ENCODE data around the gene PRCC. TPM values are rescaled to one million over a fixed set of nuclear protein-coding genes. Genes with fewer than 3 reads are reported as not detected.

PRCC gene
- polyA plus RNA-seq, 3 donors, result 26.7 to 37.1 (median 29.6) TPM

- Histone ChIP-seq H3K27ac (ENCODE audit: low read depth in 1 of 2, low read length in 2 of 2) (no peak overlapping the region), H3K27me3 (ENCODE audit: control insufficient read depth in 2 of 2, insufficient read depth in 2 of 2, low read length in 2 of 2) (no peaks in the 10 kb centered on the region), H3K9me3 (replicated peaks in 1 of 2; ENCODE audit: control insufficient read depth in 1 of 2, insufficient read depth in 1 of 2, low read length in 2 of 2) (no peaks in the 10 kb centered on the region), H3K36me3 (replicated peaks in 1 of 2; ENCODE audit: control insufficient read depth in 1 of 2, insufficient read depth in 2 of 2, low read length in 2 of 2) (peaks cover 82 to 100% of the 10 kb centered on the region in 2 donors), H3K4me1 (ENCODE audit: control insufficient read depth in 1 of 2, insufficient read depth in 2 of 2, low read length in 2 of 2) (no peaks in the 10 kb centered on the region), H3K9ac (ENCODE audit: insufficient read depth, low read length, poor library complexity, severe bottlenecking) (no peak overlapping the region), H3K4me3 (replicated peaks in 1 of 3; ENCODE audit: low read depth in 2 of 3, low read length in 3 of 3) (no peak overlapping the region), H2AFZ (ENCODE audit: insufficient read depth, low read depth, low read length, poor library complexity, severe bottlenecking) (no peak overlapping the region), H4K20me1 (ENCODE audit: insufficient read depth, low read length) (peaks cover 10% of the 10 kb centered on the region), H3K4me2 (replicated peaks; ENCODE audit: extremely low read depth, low read length, poor library complexity, severe bottlenecking) (no peak overlapping the region), H3K79me2 (ENCODE audit: insufficient read depth, low read length) (no peaks in the 10 kb centered on the region)
- Mint-ChIP-seq H3K27ac (no peak overlapping the region), H3K9me3 (no peaks in the 10 kb centered on the region), H3K27me3 (ENCODE audit: low read depth in 3 of 3) (no peaks in the 10 kb centered on the region), H3K36me3 (peaks cover 92% of the 10 kb centered on the region in 2 donors), H3K4me3 (no peak overlapping the region), H3K4me1 (no peaks in the 10 kb centered on the region)
- no CpG with 5 or more reads among the region's 4 CpGs for WGBS (ENCODE audit: insufficient coverage)
- intact Hi-C loops (cut with micrococcal nuclease), result loop anchor here in 1 of 2 donors (10.0 kb wide), 1 partner anchor 57 kb away; the partner anchor contains the start of gene INSRR
- TF ChIP-seq CTCF (IDR thresholded peaks at IDR 0.05), result peak; percentile 81
- peak in 2 of 3 donors; percentile 28 to 32 for DNase-seq
Measured at GRCh38 chr1:156797212-156797871, 30.0 kb downstream of the PRCC start.

GRCh38 chr1:156801409-156802121 lies 34.2 kb downstream of the PRCC start:
- Mint-ChIP-seq H3K4me3 (no peak overlapping the region), H3K9me3 (no peaks in the 10 kb centered on the region), H3K27ac (peak overlapping the region in 2 of 7 donors; percentile 42 to 44), H3K4me1 (peaks cover 18% of the 10 kb centered on the region), H3K27me3 (ENCODE audit: low read depth in 3 of 3) (no peaks in the 10 kb centered on the region), H3K36me3 (peaks cover 51 to 60% of the 10 kb centered on the region in 2 donors)
- no peak overlapping the region for H2AFZ ChIP-seq (ENCODE audit: insufficient read depth, low read depth, low read length, poor library complexity, severe bottlenecking)
- H4K20me1 ChIP-seq (ENCODE audit: insufficient read depth, low read length), result peaks cover 8% of the 10 kb centered on the region
- no peak overlapping the region for H3K4me3 ChIP-seq (replicated peaks in 1 of 3; ENCODE audit: low read depth in 2 of 3, low read length in 3 of 3)
- H3K4me2 ChIP-seq (replicated peaks; ENCODE audit: extremely low read depth, low read length, poor library complexity, severe bottlenecking), result no peak overlapping the region
- no peak overlapping the region for H3K9ac ChIP-seq (ENCODE audit: insufficient read depth, low read length, poor library complexity, severe bottlenecking)
- no peaks in the 10 kb centered on the region for H3K27me3 ChIP-seq (ENCODE audit: control insufficient read depth in 2 of 2, insufficient read depth in 2 of 2, low read length in 2 of 2)
- no peak overlapping the region for H3K27ac ChIP-seq (ENCODE audit: low read depth in 1 of 2, low read length in 2 of 2)
- no peak for TF ChIP-seq CTCF (IDR thresholded peaks at IDR 0.05)
- DNase-seq, result no peak
- H3K9me3 ChIP-seq (replicated peaks in 1 of 2; ENCODE audit: control insufficient read depth in 1 of 2, insufficient read depth in 1 of 2, low read length in 2 of 2), result no peaks in the 10 kb centered on the region
- WGBS (ENCODE audit: insufficient coverage), result 36% methylated on average over 4 of the region's 7 CpGs
- intact Hi-C loops (cut with micrococcal nuclease), result no loop called here
- H3K36me3 ChIP-seq (replicated peaks in 1 of 2; ENCODE audit: control insufficient read depth in 1 of 2, insufficient read depth in 2 of 2, low read length in 2 of 2), result peaks cover 40 to 61% of the 10 kb centered on the region in 2 donors
- no peaks in the 10 kb centered on the region for H3K79me2 ChIP-seq (ENCODE audit: insufficient read depth, low read length)
- H3K4me1 ChIP-seq (ENCODE audit: control insufficient read depth in 1 of 2, insufficient read depth in 2 of 2, low read length in 2 of 2), result peaks cover 14 to 15% of the 10 kb centered on the region in 2 donors
